HG02870 (cell line): ENCODE data around the gene LPP.

Experiments
- ATAC-seq: cut with Tn5 transposase; IDR thresholded peaks from one replicate; pipeline ENCODE4 v1.9.1; 2021; ENCODE audit warnings: mild to moderate bottlenecking, moderate library complexity; ENCODE audit not compliant: unreplicated experiment

The LPP gene

GRCh38 chr3:188246905-188247304 lies 92.9 kb downstream of the LPP start:
- no peak for ATAC-seq

- ATAC-seq = no peak
Observed at GRCh38 chr3:188248036-188248561, 94.1 kb downstream of the LPP start.

- no peak for ATAC-seq
Observed at GRCh38 chr3:188253123-188253793, 99.3 kb downstream of the LPP start.

- ATAC-seq = no peak
Observed at GRCh38 chr3:188253800-188254452, 100.0 kb downstream of the LPP start.

- ATAC-seq = no peak
Observed at GRCh38 chr3:188254520-188255070, 100.6 kb downstream of the LPP start.

- ATAC-seq = no peak
Observed at GRCh38 chr3:188255190-188255589, 101.2 kb downstream of the LPP start.

GRCh38 chr3:188256758-188257157 lies 102.8 kb downstream of the LPP start:
- no peak for ATAC-seq

GRCh38 chr3:188257384-188258026 lies 103.5 kb downstream of the LPP start:
- no peak for ATAC-seq

GRCh38 chr3:188259191-188259590 lies 105.2 kb downstream of the LPP start:
- ATAC-seq = no peak

- ATAC-seq = no peak
Observed at GRCh38 chr3:188259596-188259995, 105.6 kb downstream of the LPP start.

GRCh38 chr3:188261011-188261410 lies 107.1 kb downstream of the LPP start:
- ATAC-seq = no peak

- ATAC-seq = no peak
Observed at GRCh38 chr3:188262488-188262887, 108.5 kb downstream of the LPP start.

GRCh38 chr3:188262913-188263683 lies 109.1 kb downstream of the LPP start:
- no peak for ATAC-seq

- ATAC-seq = no peak
Observed at GRCh38 chr3:188264226-188265207, 110.6 kb downstream of the LPP start.

GRCh38 chr3:188266562-188267274 lies 112.8 kb downstream of the LPP start:
- ATAC-seq = no peak

- no peak for ATAC-seq
Observed at GRCh38 chr3:188267790-188268335, 113.9 kb downstream of the LPP start.

- no peak for ATAC-seq
Observed at GRCh38 chr3:188268336-188268735, 114.4 kb downstream of the LPP start.

GRCh38 chr3:188269040-188269439 lies 115.1 kb downstream of the LPP start:
- no peak for ATAC-seq
